ENCODE results near the gene ZNF236.

- TF ChIP-seq POLR2A (IDR thresholded peaks at IDR 0.05), result peak; percentile 59 to 72
- TF ChIP-seq, protein P1, sequence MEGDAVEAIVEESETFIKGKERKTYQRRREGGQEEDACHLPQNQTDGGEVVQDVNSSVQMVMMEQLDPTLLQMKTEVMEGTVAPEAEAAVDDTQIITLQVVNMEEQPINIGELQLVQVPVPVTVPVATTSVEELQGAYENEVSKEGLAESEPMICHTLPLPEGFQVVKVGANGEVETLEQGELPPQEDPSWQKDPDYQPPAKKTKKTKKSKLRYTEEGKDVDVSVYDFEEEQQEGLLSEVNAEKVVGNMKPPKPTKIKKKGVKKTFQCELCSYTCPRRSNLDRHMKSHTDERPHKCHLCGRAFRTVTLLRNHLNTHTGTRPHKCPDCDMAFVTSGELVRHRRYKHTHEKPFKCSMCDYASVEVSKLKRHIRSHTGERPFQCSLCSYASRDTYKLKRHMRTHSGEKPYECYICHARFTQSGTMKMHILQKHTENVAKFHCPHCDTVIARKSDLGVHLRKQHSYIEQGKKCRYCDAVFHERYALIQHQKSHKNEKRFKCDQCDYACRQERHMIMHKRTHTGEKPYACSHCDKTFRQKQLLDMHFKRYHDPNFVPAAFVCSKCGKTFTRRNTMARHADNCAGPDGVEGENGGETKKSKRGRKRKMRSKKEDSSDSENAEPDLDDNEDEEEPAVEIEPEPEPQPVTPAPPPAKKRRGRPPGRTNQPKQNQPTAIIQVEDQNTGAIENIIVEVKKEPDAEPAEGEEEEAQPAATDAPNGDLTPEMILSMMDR (IDR thresholded peaks at IDR 0.05), result no peak
Measured at GRCh38 chr18:76822506-76823160, at the start of gene ZNF236.
